PC-9 (cell line): ENCODE results near the gene SOCS1. TPM values are rescaled to one million over a fixed set of nuclear protein-coding genes. Genes with fewer than 3 reads are reported as not detected.

Source experiments
- BruUV-seq: library from RNA; stranded (reverse); fragments of 400-500 nt; replicated peaks from 2 replicates; lab custom pipeline; 2021; lab: Mats Ljungman, UMichigan
- CTCF ChIA-PET: fragments of 300-600 bp; sonication (Branson Sonifier 250); formaldehyde crosslinking; loops from one replicate; lab custom pipeline; 2022; ENCODE audit warnings: antibody characterized with exemption; lab: Charles Lee
- POLR2A ChIA-PET: fragments of 300-600 bp; sonication (Branson Sonifier 250); formaldehyde crosslinking; loops from one replicate; lab custom pipeline; 2022; ENCODE audit warnings: antibody characterized with exemption; ENCODE audit not compliant: unreplicated experiment; lab: Charles Lee
- DNase-seq, 2 experiments: peaks; one replicate each; pipeline versions ENCODE4 v3.0.0 to v3.0.0-alpha.2; 2015 to 2022; ENCODE audit warnings: mixed read lengths in 1 of 2
- H2AFZ ChIP-seq: fragments of 200-600 bp; sonication (generic); 2 replicates; pipeline ENCODE4 v1.8.1; 2017; ENCODE audit warnings: antibody characterized with exemption
- H3F3A ChIP-seq: fragments of 200-600 bp; sonication (generic); 2 replicates; pipeline ENCODE4 v1.8.1; 2017; ENCODE audit warnings: antibody characterized with exemption, mild to moderate bottlenecking, low read depth; ENCODE audit not compliant: insufficient read depth
- H3K27ac ChIP-seq: fragments of 200-600 bp; sonication (generic); 2 replicates; pipeline ENCODE4 v1.6.1; 2016; ENCODE audit warnings: mixed run types
- H3K27me3 ChIP-seq: fragments of 200-600 bp; sonication (generic); 2 replicates; pipeline ENCODE4 v1.6.1; 2016; ENCODE audit warnings: low read depth, mixed run types; ENCODE audit not compliant: insufficient read depth
- H3K36me3 ChIP-seq: fragments of 200-600 bp; sonication (generic); 2 replicates; pipeline ENCODE4 v1.6.1; 2016; ENCODE audit warnings: low read depth, mixed run types
- H3K4me1 ChIP-seq: fragments of 200-600 bp; sonication (generic); replicated peaks from 2 replicates; pipeline ENCODE4 v1.6.1; 2016; ENCODE audit warnings: mixed run types; ENCODE audit not compliant: insufficient read depth
- H3K4me2 ChIP-seq: fragments of 200-600 bp; sonication (generic); 2 replicates; pipeline ENCODE4 v1.6.1; 2017; ENCODE audit warnings: mixed run types
- H3K4me3 ChIP-seq: fragments of 200-600 bp; sonication (generic); 2 replicates; pipeline ENCODE4 v1.6.1; 2016; ENCODE audit warnings: mixed run types
- H3K79me2 ChIP-seq: fragments of 200-600 bp; sonication (generic); 2 replicates; pipeline ENCODE4 v1.6.1; 2017; ENCODE audit warnings: low read depth, mixed run types
- H3K9me2 ChIP-seq: fragments of 200-600 bp; sonication (generic); 2 replicates; pipeline ENCODE4 v1.8.1; 2017; ENCODE audit warnings: mild to moderate bottlenecking; ENCODE audit not compliant: insufficient read depth
- H3K9me3 ChIP-seq: fragments of 200-600 bp; sonication (generic); 2 replicates; pipeline ENCODE4 v1.8.1; 2016; ENCODE audit warnings: low read depth; ENCODE audit not compliant: insufficient read depth
- H4K20me1 ChIP-seq: fragments of 200-600 bp; sonication (generic); 2 replicates; pipeline ENCODE4 v1.8.1; 2017; ENCODE audit not compliant: insufficient read depth
- CTCF ChIP-seq: fragments of 200-600 bp; sonication (generic); conservative IDR thresholded peaks from 2 replicates; pipeline ENCODE4 v1.6.1; 2017; ENCODE audit warnings: mixed run types, antibody characterized with exemption, mild to moderate bottlenecking, moderate library complexity
- EZH2 ChIP-seq: fragments of 200-600 bp; sonication (generic); IDR thresholded peaks from 2 replicates; pipeline ENCODE4 v1.8.0; 2017; ENCODE audit warnings: antibody characterized with exemption, low read depth
- intact Hi-C: fragments of 100-400 bp; cut with micrococcal nuclease; formaldehyde crosslinking; loops from one replicate; pipeline ENCODE4 v1.10.0; 2022; ENCODE audit not compliant: unreplicated experiment
- total RNA-seq: library from RNA; stranded (reverse); gene quantifications from 2 replicates; pipeline ENCODE4 v1.2.3, GENCODE V29; 2021

SOCS1 gene
- total RNA-seq, 1 experiment from 2014 or later = 4.6 TPM

- Histone ChIP-seq H3K79me2 (no peaks in the 10 kb centered on the region), H3K9me3 (no peaks in the 10 kb centered on the region), H3K9me2 (no peaks in the 10 kb centered on the region), H3F3A (no peaks in the 10 kb centered on the region), H3K4me1 (no peaks in the 10 kb centered on the region), H3K4me2 (no peak overlapping the region), H3K27ac (no peak overlapping the region), H3K27me3 (no peaks in the 10 kb centered on the region), H3K36me3 (no peaks in the 10 kb centered on the region), H3K4me3 (no peak overlapping the region), H4K20me1 (no peaks in the 10 kb centered on the region), H2AFZ (no peak overlapping the region)
- BruUV-seq = no TSS peak
- TF ChIP-seq CTCF = no peak
- TF ChIP-seq EZH2 = no peak
- ChIA-PET CTCF (no interaction called here), POLR2A (no interaction called here)
- DNase-seq = no peak
- intact Hi-C loops = no loop called here
Measured at GRCh38 chr16:11277607-11278337, 21.8 kb upstream of the SOCS1 start.

GRCh38 chr16:11276896-11277593, 21.0 kb upstream of the SOCS1 start:
- no peaks in the 10 kb centered on the region for H3K4me1 ChIP-seq
- intact Hi-C loops = no loop called here
- H3K9me3 ChIP-seq = no peaks in the 10 kb centered on the region
- no peak overlapping the region for H3K4me2 ChIP-seq
- no peaks in the 10 kb centered on the region for H3K36me3 ChIP-seq
- no TSS peak for BruUV-seq
- H3F3A ChIP-seq = no peaks in the 10 kb centered on the region
- TF ChIP-seq CTCF = no peak
- no peak for TF ChIP-seq EZH2
- DNase-seq = no peak
- H2AFZ ChIP-seq = no peak overlapping the region
- no peak overlapping the region for H3K27ac ChIP-seq
- H3K4me3 ChIP-seq = no peak overlapping the region
- H3K79me2 ChIP-seq = no peaks in the 10 kb centered on the region
- ChIA-PET POLR2A (interaction anchor here (0.6 kb wide), 2 partner anchors 20 to 64 kb away, joined by 4 to 19 read pairs; no protein-coding TSS in a partner anchor), CTCF (no interaction called here)
- no peaks in the 10 kb centered on the region for H3K9me2 ChIP-seq
- H3K27me3 ChIP-seq = no peaks in the 10 kb centered on the region
- no peaks in the 10 kb centered on the region for H4K20me1 ChIP-seq

GRCh38 chr16:11276143-11276895, 20.3 kb upstream of the SOCS1 start, which contains the start of gene PRM2:
TSS of gene PRM2 (minus strand) at chr16:11276480. CDS start at chr16:11276370, 110 bp downstream.
- no peaks in the 10 kb centered on the region for H3K79me2 ChIP-seq
- no peaks in the 10 kb centered on the region for H3K4me1 ChIP-seq
- H3K27me3 ChIP-seq = no peaks in the 10 kb centered on the region
- no peaks in the 10 kb centered on the region for H3K9me2 ChIP-seq
- H3K27ac ChIP-seq = no peak within 1 kb of the TSS
- TF ChIP-seq EZH2 = no peak
- no peak for TF ChIP-seq CTCF
- no peaks in the 10 kb centered on the region for H4K20me1 ChIP-seq
- H3F3A ChIP-seq = no peaks in the 10 kb centered on the region
- CTCF ChIA-PET = no interaction called here
- H2AFZ ChIP-seq = no peak within 1 kb of the TSS
- no peak within 1 kb of the TSS for H3K4me2 ChIP-seq
- no peaks in the 10 kb centered on the region for H3K36me3 ChIP-seq
- POLR2A ChIA-PET = interaction anchor here (0.5 to 0.6 kb wide), 4 partner anchors 18 to 76 kb away, joined by 3 to 19 read pairs (median 4); no protein-coding TSS in a partner anchor
- H3K9me3 ChIP-seq = no peaks in the 10 kb centered on the region
- no TSS peak for BruUV-seq
- no peak for DNase-seq
- intact Hi-C loops = no loop called here
- no peak within 1 kb of the TSS for H3K4me3 ChIP-seq
